ENCODE measurements around the gene GAST.
A peak's percentile ranks its signal among the peaks of the same experiment; 100 is the strongest.
"Not testable (repeated sequence)": the region's sequence is repeated elsewhere in the genome, so short reads cannot be mapped to it uniquely, and the experiment has no call there.

Gene GAST, protein sequence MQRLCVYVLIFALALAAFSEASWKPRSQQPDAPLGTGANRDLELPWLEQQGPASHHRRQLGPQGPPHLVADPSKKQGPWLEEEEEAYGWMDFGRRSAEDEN

GRCh38 chr17:41711669-41712400 is at the start of gene GAST:
Gene GAST (plus strand): TSS chr17:41712331. CDS start chr17:41715437, 3,106 bp downstream.
- DNase-seq = no peak

DNA sequence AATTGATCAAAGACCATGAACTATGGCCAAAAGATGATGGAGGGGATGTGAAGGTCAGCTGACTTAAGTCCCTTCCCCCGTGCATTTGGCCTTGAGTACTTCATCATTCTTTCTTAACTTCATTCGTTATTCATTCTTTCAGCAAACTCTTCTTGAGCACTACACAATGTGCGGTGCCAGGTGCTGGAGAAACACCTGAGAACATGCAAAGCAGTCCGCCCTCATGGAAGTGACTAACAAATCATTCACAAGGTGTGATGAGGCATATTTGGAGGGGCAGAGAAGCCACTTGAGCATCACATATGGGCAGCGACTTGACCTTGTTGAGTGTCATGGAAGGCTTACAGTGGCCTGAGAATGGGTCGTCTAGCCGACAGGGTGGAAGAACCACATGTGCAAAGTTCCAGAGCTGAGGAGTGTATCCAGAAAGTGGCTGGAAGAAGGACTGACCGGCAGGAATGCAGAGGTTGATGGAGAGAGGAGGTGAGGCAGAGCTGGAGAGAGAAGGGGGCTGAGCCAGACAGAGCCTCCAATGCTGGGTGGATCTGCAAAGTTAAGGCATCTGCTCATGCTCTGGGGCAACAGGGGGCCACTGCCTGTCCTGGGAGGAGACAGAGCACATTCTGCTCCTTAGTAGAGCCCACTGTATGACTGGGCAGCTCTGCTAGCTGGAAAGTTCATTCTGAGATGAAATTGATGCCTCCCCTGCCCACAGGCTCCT is 48.5 kb upstream of the GAST start:
- no peak for DNase-seq

- no peak for DNase-seq
Measured at GRCh38 chr17:41664172-41664457, 48.0 kb upstream of the GAST start.

GRCh38 chr17:41664587-41665565 is 47.3 kb upstream of the GAST start:
- no peak for DNase-seq

DNA sequence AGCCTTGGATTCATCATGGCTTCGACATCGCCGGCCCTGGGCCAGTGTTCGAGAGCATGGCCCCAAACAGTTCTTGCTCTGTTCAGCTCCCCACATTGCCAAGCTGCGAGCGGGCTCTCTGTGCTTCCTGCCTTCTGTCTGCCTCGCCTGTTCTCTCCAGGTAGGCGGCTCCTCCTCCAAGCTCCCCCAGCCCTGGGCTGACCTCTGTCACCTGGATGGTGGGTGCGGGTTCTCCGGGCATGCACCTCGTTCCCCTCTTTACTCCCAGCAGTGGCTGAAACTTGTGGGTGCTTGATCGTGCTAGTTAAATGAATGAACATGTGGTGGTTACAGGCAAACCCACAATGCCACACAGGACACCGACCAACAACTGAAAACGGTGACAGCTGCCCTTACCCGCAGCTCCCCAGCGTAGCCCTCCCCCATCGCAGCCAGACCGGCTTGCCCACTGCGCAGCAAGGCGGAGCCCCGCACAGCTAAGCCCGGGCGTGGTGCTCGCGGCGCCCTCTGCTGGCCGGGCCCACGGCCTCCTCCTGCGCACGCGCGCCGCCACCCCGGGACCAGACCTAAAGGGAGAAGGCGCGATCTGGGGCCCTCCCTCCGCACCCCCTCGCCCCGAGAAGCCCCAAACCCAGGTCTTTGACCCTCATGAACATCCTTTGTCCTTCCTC is 46.4 kb upstream of the GAST start:
- DNase-seq = peak; percentile 88

DNA sequence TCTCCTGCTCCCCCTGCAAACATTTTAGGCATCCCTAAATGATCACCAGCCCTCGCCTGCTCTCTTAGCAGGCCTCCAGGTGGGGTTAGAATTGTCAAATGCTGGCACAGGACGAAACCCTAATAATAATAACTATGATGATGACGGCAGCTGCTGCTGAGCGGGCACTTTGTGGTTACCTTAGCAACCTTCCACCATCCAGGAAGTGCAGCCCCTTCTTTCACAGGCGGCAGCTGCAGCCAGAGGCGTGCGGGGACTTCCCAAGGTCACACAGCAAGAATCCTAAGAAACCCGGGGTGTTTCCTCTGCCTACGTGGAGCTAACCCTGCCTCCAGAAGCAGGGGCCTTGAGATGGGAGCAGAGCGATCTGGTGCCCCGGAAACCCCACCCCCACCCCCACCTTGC is 45.9 kb upstream of the GAST start:
- DNase-seq = peak; percentile 48

DNA sequence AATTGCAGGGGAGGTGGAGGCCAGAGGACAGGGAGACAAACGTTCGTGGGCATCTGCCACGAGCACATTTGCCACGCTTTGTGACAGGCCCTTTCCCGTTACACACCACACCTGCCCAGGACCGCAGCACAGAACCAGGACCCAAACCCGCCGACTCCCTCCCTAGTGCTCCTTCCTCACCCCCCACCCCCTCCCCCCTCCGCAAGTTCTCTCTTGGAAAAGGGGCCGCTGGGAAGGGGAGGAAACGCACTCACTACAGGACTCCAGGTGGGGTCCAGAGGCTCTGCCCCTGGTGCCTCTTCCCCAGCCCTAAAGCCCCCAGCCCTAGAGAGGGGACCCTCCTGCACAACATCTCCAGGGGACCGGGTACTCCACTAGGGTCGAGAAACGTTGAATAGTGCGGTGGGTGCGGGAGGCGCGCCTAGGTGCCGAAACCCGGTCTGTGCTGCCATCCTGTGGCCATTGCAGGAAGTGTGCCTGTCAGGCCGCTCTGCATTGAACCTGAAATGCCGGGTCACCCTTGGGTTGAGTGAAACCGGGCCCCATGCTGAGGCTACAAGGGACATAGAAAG is 45.3 kb upstream of the GAST start:
- DNase-seq = peak; percentile 81

DNA sequence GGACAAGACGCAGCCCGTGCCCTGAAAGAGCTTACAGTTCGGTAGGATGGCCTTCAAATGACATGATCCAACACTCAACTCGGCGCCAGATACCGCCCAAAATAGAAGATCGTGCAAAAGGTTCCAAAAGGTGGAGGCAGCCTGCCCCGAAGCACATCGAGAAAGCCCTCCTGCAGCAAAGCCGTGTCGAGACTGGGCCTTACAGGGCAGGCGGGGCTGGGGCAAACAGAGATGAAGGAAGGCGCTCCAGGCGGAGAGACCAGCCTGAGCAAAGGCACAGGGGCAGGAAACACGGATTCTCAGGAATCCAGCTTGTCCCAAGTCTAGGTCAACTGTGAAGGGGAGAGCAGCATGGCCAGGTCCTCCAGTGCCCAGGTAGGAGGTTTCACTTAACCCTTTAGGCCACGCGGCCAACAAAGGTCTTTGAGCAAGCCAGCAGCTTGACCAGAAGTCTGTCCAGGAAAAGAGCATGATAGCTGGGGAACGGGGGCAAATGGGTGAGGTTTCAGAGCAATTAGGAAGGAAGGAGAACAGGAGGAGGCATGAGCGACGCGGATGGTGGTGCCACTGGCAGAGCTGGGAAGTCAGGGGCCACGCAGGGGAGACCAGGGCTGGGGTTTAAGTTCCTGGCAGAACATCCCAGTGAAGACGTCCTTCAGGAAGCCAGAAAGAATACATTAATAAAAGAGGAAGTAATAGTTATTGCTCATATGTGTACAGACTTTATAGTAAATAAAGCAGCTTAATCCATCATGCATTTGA is 44.7 kb upstream of the GAST start:
- DNase-seq = no peak

DNA sequence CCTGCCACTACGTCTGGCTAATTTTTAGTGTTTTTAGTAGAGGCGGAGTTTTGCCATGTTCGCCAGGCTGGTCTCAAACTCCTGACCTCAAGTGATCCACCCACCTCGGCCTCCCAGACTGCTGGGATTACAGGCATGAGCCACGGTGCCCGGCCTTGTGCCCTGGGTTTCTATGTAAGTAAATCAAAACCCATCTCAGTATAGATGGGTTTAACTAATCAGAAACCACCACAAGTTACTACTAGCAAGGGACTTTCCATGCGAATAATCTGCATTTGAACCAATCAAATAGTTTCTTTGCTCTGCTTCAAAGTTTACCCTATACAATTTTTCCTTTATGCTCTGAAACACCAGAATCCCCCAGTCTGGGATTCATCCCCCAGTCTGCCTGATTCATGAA is 40.0 kb upstream of the GAST start:
- no peak for DNase-seq

DNA sequence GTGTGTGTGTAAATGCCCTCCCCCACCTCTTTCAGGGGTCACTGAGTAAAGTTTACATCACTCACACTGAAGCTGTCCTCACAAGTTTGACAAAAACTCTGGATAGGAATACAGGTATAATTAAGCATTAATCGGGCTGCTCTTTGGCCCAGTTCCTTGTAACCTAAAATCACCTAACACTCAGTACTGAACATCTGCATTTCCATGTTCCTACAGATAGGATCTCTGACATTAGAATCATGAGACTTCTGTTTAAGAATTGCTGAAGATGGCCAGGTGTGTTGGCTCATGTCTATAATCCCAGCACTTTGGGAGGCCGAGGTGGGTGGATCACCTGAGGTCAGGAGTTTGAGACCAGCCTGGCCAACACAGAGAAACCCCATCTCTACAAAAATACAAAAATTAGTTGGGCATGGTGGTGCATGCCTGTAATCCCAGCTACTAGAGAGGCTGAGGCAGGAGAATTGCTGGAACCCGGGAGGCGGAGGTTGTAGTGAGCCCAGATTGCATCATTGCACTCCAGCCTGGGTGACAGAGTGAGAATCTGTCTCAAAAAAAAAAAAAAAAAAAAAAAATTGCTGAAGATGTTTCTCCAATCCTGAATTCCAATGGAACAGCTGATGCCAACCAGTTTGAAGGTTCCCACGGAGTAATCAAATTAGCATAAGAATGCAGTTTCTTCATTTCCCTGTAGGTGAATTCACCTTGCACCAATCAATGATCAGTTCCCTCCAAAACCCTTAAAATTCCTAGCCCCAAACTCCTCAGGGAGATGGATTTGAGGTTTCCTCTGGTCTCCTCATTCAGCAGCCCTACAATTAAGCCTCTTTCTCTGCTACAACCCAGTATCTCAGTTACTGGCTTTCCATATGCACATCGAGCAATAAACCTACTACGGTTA is 36.7 kb upstream of the GAST start:
- not testable (repeated sequence) for DNase-seq

DNA sequence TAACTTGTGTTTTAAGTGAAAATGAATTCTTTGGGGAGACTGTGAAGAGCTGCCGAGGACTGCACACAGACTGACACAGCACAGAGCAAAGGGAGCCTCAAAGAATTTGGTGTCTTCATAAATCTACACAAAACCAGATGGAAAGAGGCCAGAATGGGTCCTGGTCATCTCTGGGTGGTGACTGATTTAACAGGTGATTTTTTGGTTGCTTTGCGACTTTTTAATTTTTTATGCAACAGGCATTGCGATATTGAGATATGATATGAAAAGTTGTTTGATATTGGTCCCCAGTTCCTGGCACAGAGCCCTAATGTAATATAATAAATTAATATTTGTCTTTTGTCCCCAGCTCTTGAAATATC is 36.1 kb upstream of the GAST start:
- DNase-seq = no peak

- no peak for DNase-seq
Measured at GRCh38 chr17:41678411-41678906, 33.7 kb upstream of the GAST start.

DNA sequence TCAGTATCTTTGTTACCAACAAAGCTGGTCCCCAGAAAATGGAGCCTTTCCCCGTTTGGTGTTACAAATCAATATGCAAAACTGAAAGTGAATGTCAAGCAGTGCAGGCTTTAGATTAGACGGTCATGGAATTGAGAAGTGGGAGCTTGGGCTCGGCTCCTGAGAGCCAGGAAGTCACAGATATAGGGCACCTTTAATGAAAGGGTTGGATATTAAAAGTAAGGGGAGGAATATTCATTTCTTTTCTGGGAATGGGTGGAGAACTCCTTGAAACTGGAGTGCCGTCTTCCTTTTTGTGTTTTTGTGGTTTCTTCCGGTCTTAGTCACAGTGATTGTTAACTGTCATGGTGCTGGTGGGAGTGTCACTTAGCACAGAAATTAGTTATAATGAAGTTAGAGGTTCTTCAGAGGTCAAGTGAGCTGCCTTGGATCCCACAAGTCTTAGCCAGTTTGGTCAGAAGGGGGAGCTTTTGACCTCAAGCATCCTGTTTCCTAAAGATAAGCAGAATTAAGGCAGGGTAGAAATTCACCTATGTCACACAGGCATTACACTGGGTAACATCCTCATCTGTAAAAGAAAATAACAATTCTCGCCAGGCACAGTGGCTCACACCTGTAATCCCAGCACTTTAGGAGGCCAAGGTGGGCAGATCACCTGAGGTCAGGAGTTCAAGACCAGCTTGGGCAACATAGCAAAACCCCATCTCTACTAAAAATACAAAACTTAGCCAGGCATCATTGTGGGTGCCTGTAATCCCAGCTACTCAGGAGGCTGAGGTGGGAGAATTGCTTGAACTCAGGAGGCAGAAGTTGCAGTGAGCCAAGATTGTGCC is 33.0 kb upstream of the GAST start:
- no peak for DNase-seq

DNA sequence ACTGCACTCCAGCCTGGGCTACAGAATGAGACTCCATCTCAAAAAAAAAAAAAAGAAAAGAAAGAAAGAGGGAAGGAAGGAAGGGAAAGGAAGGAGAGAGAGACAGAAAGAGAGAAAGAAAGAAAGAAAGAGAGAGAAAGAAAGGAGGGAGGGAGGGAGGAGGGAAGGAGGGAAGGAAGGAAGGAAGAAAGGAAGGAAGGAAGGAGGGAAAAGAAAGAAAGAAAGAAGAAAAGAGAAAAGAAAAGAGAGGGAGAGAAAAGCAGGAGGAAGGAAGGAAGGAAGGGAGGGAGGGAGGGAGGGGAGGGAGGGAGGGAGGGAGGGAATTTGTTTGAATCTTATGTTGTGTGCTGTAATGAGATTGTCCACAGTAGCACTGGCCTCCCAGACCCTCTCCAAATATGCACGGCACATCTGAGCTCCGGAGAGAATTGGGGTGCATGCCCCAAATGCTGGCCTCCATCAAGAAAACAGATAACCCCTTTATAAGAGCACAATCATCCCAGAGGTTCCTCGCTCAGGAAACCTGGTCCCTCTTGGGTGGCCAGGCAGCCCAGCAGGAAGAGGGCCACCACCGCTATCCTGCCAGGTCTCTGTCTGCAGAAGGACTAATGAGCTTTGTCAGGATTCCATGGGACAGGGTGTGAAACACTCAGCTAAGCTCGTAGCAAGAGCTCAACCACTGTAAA is 32.2 kb upstream of the GAST start:
- DNase-seq = no peak

GRCh38 chr17:41680426-41681040 is 31.6 kb upstream of the GAST start:
- DNase-seq = no peak

DNA sequence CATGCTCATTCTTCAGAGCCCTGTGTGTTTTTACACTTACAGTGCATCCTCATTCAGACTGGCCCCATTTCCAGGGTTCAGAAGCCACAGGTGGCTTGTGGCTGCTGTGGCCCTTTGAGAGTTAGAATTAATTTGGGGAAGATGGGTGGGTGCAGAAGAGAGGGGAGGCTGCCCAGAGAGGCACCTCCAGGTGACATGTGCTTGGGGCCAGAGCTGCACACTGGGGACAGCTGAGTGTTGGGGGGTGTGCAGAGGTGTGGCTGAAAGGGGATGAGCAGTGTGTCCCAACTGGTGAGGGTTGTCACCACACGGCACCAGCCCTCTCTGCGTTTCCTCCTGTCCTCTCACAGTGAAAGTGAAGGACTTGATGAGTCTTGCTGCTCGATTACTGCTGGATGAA is 30.4 kb upstream of the GAST start:
- no peak for DNase-seq

GRCh38 chr17:41682631-41683030 is 29.5 kb upstream of the GAST start:
- no peak for DNase-seq

DNA sequence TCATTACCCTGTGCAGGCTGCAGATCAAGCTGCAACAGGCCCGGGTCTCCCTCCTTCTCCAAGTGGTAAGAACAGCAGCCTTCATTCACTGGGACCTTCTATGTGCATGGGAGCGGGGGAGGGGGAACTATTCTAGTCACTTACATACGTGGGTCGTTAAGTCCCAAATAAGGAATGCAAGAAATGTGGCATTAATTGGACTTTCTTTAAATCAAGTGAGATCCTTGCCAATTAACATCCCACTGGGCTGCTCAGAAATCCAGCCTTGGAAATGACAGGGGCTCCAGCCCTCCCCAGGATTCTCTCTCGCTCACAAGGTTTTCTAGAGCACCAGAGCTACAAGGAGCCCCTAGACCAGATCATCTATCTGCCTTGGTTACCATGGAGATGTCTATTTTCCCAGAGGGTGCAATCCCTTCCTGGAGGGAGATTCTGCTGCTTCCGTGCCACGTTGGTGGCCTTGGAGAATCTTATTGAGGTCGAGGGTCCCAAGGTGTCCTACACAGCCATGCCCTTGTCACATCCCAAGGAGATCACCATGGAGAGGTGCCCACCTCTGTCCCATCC is 28.6 kb upstream of the GAST start:
- DNase-seq = no peak
